GM23338 (cell line): ENCODE measurements around the gene GPD2. TPM values are rescaled to one million over a fixed set of nuclear protein-coding genes. Genes with fewer than 3 reads are reported as not detected.

Experiments used
- ATAC-seq: fragments of 200-7000 bp; cut with Tn5 transposase; 3 replicates; pipeline ENCODE4 v1.9.1; 2020
- DNase-seq: peaks from one replicate; pipeline ENCODE4 v3.0.0-alpha.2; 2015; ENCODE audit warnings: low spot score
- H2AFZ ChIP-seq: fragments of 200-600 bp; sonication (generic); 2 replicates; pipeline ENCODE4 v1.8.0; 2016; ENCODE audit warnings: antibody characterized with exemption, mild to moderate bottlenecking, moderate library complexity
- H3F3A ChIP-seq: fragments of 200-600 bp; sonication (generic); replicated peaks from 2 replicates; pipeline ENCODE4 v1.8.0; 2017; ENCODE audit warnings: antibody characterized with exemption, mixed run types, low read depth
- H3K27ac ChIP-seq: fragments of 200-600 bp; sonication (generic); 2 replicates; pipeline ENCODE4 v1.6.1; 2016; ENCODE audit warnings: low read depth
- H3K27me3 ChIP-seq: fragments of 200-600 bp; sonication (generic); 2 replicates; pipeline ENCODE4 v1.8.0; 2016; ENCODE audit warnings: mild to moderate bottlenecking, mixed run types, moderate library complexity; ENCODE audit not compliant: insufficient read depth
- H3K36me3 ChIP-seq: fragments of 200-600 bp; sonication (generic); 2 replicates; pipeline ENCODE4 v1.8.0; 2016; ENCODE audit warnings: mild to moderate bottlenecking; ENCODE audit not compliant: insufficient read depth
- H3K4me1 ChIP-seq: fragments of 200-600 bp; sonication (generic); 2 replicates; pipeline ENCODE4 v1.8.0; 2016; ENCODE audit warnings: mild to moderate bottlenecking, moderate library complexity; ENCODE audit not compliant: insufficient read depth
- H3K4me2 ChIP-seq: fragments of 200-600 bp; sonication (generic); 2 replicates; pipeline ENCODE4 v1.7.1; 2017; ENCODE audit warnings: mixed run types
- H3K4me3 ChIP-seq: fragments of 200-600 bp; sonication (generic); 2 replicates; pipeline ENCODE4 v1.6.1; 2016; ENCODE audit warnings: mixed run types
- H3K79me2 ChIP-seq: fragments of 200-600 bp; sonication (generic); replicated peaks from 2 replicates; pipeline ENCODE4 v1.8.0; 2017; ENCODE audit warnings: mild to moderate bottlenecking; ENCODE audit not compliant: insufficient read depth
- H3K9me2 ChIP-seq: fragments of 200-600 bp; sonication (generic); 2 replicates; pipeline ENCODE4 v1.8.0; 2017; ENCODE audit not compliant: insufficient read depth
- H4K20me1 ChIP-seq: fragments of 200-600 bp; sonication (generic); replicated peaks from 2 replicates; pipeline ENCODE4 v1.8.0; 2017; ENCODE audit warnings: mild to moderate bottlenecking; ENCODE audit not compliant: insufficient read depth
- H3K27ac Mint-ChIP-seq: 2 replicates; pipeline ENCODE4 v1.8.0; 2020; ENCODE audit warnings: inconsistent platforms, mild to moderate bottlenecking, moderate library complexity, mixed read lengths
- H3K27me3 Mint-ChIP-seq: 3 replicates; pipeline ENCODE4 v1.8.0; 2022; ENCODE audit warnings: low read depth, mild to moderate bottlenecking, moderate library complexity, mixed read lengths, inconsistent platforms; ENCODE audit not compliant: insufficient read depth, poor library complexity
- H3K36me3 Mint-ChIP-seq: 3 replicates; pipeline ENCODE4 v1.8.0; 2021; ENCODE audit warnings: low read depth, mild to moderate bottlenecking, inconsistent platforms, moderate library complexity, mixed read lengths
- H3K4me1 Mint-ChIP-seq: 3 replicates; pipeline ENCODE4 v1.8.0; 2020; ENCODE audit warnings: mild to moderate bottlenecking, inconsistent platforms, mixed read lengths
- H3K4me3 Mint-ChIP-seq: 3 replicates; pipeline ENCODE4 v1.8.0; 2021; ENCODE audit warnings: moderate library complexity, mild to moderate bottlenecking, inconsistent platforms, mixed read lengths
- H3K9me3 Mint-ChIP-seq: 3 replicates; pipeline ENCODE4 v1.8.0; 2020; ENCODE audit warnings: moderate library complexity, mild to moderate bottlenecking, inconsistent platforms, mixed read lengths
- CREB1 ChIP-seq: fragments of 250-450 bp; sonication (Bioruptor Pico); IDR thresholded peaks from 2 replicates; pipeline ENCODE4 v1.5.0; 2020; ENCODE audit warnings: low read depth, mild to moderate bottlenecking, moderate library complexity
- JUNB ChIP-seq: IDR thresholded peaks from one replicate; pipeline ENCODE4 v1.6.1; 2016; ENCODE audit warnings: antibody characterized with exemption; ENCODE audit not compliant: unreplicated experiment
- NANOG ChIP-seq: IDR thresholded peaks from 2 replicates; pipeline ENCODE4 v1.6.1; 2016; ENCODE audit warnings: antibody characterized with exemption, borderline replicate concordance
- STAT1 ChIP-seq: IDR thresholded peaks from one replicate; pipeline ENCODE4 v1.6.1; 2016; ENCODE audit warnings: antibody characterized with exemption; ENCODE audit not compliant: unreplicated experiment
- polyA plus RNA-seq: library from polyadenylated mRNA; unstranded; fragments of >200 nt; fragmentation: Nextera tagmentation; extraction: Ambion mirVana; gene quantifications from 2 replicates; pipeline ENCODE4 v1.2.1, GENCODE V29; 2016
- total RNA-seq: library from RNA; depleted of rRNA; stranded (reverse); fragments of >200 nt; shearing (Covaris generic); gene quantifications from 2 replicates; pipeline ENCODE4 v1.2.3, GENCODE V29; 2014
- TF ChIP-seq, protein P1 (sequence below): IDR thresholded peaks from 2 replicates; pipeline ENCODE4 v1.6.1; 2016; ENCODE audit warnings: antibody characterized with exemption
- TF ChIP-seq, protein P2 (sequence below), 2 experiments: fragments of 200-600 bp in 1 of 2; sonication (generic) in 1 of 2; conservative IDR thresholded peaks; 2 replicates each; pipeline versions ENCODE4 v1.5.1 to v1.6.1; 2016 to 2017; ENCODE audit warnings: antibody characterized with exemption in 2 of 2, low read depth in 2 of 2, mild to moderate bottlenecking in 2 of 2, moderate library complexity in 1 of 2
- TF ChIP-seq, protein P3 (sequence below): fragments of 250-450 bp; sonication (Bioruptor Pico); IDR thresholded peaks from 2 replicates; pipeline ENCODE4 v1.5.0; 2020; ENCODE audit warnings: mild to moderate bottlenecking, moderate library complexity

GPD2 gene
- total and polyA plus RNA-seq, 2 experiments from 2014 or later = 9.4 to 67.4 TPM

DNA sequence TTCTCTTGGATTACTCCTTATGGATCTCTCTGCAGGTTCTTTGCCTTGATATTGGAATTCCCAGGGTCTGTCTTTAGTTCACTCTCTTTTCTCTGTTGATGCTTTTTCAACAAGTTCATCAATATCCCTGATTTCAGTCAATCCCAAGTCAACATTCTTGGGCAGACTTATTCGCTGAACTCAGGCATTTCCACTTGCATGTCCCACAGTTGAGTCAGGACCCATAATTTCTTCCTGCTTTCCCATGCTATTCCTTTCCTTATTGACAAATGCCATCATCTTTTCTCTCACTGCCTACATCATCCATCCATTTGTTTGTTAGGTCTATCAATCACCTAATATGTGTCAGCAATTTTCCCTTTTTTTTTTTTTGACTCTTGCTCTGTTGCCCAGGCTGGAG, 11.6 kb downstream of the GPD2 start (continued):
- TF ChIP-seq, protein P1, sequence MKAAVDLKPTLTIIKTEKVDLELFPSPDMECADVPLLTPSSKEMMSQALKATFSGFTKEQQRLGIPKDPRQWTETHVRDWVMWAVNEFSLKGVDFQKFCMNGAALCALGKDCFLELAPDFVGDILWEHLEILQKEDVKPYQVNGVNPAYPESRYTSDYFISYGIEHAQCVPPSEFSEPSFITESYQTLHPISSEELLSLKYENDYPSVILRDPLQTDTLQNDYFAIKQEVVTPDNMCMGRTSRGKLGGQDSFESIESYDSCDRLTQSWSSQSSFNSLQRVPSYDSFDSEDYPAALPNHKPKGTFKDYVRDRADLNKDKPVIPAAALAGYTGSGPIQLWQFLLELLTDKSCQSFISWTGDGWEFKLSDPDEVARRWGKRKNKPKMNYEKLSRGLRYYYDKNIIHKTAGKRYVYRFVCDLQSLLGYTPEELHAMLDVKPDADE = no peak
- TF ChIP-seq, protein P2, sequence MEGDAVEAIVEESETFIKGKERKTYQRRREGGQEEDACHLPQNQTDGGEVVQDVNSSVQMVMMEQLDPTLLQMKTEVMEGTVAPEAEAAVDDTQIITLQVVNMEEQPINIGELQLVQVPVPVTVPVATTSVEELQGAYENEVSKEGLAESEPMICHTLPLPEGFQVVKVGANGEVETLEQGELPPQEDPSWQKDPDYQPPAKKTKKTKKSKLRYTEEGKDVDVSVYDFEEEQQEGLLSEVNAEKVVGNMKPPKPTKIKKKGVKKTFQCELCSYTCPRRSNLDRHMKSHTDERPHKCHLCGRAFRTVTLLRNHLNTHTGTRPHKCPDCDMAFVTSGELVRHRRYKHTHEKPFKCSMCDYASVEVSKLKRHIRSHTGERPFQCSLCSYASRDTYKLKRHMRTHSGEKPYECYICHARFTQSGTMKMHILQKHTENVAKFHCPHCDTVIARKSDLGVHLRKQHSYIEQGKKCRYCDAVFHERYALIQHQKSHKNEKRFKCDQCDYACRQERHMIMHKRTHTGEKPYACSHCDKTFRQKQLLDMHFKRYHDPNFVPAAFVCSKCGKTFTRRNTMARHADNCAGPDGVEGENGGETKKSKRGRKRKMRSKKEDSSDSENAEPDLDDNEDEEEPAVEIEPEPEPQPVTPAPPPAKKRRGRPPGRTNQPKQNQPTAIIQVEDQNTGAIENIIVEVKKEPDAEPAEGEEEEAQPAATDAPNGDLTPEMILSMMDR (conservative IDR thresholded peaks at IDR 0.05; ENCODE audit: low read depth in 2 of 2) = no peak
- TF ChIP-seq NANOG = no peak

DNA sequence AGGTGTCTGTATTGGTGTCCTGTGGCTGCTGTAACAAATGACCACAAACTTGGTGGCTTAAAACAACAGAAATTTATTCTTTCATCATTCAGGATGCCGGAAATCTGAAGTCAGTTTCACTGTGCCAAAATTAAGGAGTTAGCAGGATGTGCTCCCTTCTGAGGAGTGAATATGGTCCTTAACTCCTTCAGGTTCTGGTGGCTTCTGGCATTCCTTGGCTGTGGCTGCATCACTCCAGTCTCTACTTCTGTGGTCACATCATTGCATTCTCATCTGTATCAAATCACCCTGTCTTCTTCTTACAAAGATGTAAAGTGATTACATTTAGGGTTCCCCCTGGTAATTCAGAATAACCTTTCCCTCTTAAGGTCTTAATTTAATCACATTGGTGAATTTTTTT, 12.6 kb downstream of the GPD2 start:
- Histone ChIP-seq H3K27ac (no peak overlapping the region), H3F3A (no peaks in the 10 kb centered on the region), H3K9me2 (no peaks in the 10 kb centered on the region), H3K36me3 (no peaks in the 10 kb centered on the region), H2AFZ (no peak overlapping the region), H4K20me1 (no peaks in the 10 kb centered on the region), H3K27me3 (no peaks in the 10 kb centered on the region), H3K4me1 (no peaks in the 10 kb centered on the region), H3K79me2 (peaks cover 30% of the 10 kb centered on the region), H3K4me3 (no peak overlapping the region), H3K4me2 (no peak overlapping the region)
- Mint-ChIP-seq H3K27ac (no peak overlapping the region), H3K4me3 (no peak overlapping the region), H3K36me3 (peaks cover 32% of the 10 kb centered on the region), H3K9me3 (peaks cover 30% of the 10 kb centered on the region), H3K4me1 (no peaks in the 10 kb centered on the region; the same call in 2 of the 3 replicates), H3K27me3 (peaks cover 7% of the 10 kb centered on the region)
- DNase-seq (no peak), ATAC-seq (no peak)
- no peak for TF ChIP-seq CREB1 (CRISPR knock-in tag)
- TF ChIP-seq STAT1 = no peak
- TF ChIP-seq, protein P3, sequence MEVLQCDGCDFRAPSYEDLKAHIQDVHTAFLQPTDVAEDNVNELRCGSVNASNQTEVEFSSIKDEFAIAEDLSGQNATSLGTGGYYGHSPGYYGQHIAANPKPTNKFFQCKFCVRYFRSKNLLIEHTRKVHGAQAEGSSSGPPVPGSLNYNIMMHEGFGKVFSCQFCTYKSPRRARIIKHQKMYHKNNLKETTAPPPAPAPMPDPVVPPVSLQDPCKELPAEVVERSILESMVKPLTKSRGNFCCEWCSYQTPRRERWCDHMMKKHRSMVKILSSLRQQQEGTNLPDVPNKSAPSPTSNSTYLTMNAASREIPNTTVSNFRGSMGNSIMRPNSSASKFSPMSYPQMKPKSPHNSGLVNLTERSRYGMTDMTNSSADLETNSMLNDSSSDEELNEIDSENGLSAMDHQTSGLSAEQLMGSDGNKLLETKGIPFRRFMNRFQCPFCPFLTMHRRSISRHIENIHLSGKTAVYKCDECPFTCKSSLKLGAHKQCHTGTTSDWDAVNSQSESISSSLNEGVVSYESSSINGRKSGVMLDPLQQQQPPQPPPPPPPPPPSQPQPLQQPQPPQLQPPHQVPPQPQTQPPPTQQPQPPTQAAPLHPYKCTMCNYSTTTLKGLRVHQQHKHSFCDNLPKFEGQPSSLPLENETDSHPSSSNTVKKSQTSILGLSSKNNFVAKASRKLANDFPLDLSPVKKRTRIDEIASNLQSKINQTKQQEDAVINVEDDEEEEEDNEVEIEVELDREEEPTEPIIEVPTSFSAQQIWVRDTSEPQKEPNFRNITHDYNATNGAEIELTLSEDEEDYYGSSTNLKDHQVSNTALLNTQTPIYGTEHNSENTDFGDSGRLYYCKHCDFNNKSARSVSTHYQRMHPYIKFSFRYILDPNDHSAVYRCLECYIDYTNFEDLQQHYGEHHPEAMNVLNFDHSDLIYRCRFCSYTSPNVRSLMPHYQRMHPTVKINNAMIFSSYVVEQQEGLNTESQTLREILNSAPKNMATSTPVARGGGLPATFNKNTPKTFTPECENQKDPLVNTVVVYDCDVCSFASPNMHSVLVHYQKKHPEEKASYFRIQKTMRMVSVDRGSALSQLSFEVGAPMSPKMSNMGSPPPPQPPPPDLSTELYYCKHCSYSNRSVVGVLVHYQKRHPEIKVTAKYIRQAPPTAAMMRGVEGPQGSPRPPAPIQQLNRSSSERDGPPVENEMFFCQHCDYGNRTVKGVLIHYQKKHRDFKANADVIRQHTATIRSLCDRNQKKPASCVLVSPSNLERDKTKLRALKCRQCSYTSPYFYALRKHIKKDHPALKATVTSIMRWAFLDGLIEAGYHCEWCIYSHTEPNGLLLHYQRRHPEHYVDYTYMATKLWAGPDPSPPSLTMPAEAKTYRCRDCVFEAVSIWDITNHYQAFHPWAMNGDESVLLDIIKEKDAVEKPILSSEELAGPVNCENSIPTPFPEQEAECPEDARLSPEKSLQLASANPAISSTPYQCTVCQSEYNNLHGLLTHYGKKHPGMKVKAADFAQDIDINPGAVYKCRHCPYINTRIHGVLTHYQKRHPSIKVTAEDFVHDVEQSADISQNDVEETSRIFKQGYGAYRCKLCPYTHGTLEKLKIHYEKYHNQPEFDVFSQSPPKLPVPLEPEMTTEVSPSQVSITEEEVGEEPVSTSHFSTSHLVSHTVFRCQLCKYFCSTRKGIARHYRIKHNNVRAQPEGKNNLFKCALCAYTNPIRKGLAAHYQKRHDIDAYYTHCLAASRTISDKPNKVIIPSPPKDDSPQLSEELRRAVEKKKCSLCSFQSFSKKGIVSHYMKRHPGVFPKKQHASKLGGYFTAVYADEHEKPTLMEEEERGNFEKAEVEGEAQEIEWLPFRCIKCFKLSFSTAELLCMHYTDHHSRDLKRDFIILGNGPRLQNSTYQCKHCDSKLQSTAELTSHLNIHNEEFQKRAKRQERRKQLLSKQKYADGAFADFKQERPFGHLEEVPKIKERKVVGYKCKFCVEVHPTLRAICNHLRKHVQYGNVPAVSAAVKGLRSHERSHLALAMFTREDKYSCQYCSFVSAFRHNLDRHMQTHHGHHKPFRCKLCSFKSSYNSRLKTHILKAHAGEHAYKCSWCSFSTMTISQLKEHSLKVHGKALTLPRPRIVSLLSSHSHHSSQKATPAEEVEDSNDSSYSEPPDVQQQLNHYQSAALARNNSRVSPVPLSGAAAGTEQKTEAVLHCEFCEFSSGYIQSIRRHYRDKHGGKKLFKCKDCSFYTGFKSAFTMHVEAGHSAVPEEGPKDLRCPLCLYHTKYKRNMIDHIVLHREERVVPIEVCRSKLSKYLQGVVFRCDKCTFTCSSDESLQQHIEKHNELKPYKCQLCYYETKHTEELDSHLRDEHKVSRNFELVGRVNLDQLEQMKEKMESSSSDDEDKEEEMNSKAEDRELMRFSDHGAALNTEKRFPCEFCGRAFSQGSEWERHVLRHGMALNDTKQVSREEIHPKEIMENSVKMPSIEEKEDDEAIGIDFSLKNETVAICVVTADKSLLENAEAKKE = no peak
- TF ChIP-seq JUNB = no peak
- TF ChIP-seq, protein P2 (conservative IDR thresholded peaks at IDR 0.05; ENCODE audit: low read depth in 2 of 2) = no peak
